Measurements from ENCODE around the gene MUC6. TPM values are rescaled to one million over a fixed set of nuclear protein-coding genes. Genes with fewer than 3 reads are reported as not detected.

MUC6 gene
- total and polyA plus RNA-seq, 9 of the 15 experiments (the other 6 are each of a cell fraction or from before 2014, with no cell fraction given), result not detected

DNA sequence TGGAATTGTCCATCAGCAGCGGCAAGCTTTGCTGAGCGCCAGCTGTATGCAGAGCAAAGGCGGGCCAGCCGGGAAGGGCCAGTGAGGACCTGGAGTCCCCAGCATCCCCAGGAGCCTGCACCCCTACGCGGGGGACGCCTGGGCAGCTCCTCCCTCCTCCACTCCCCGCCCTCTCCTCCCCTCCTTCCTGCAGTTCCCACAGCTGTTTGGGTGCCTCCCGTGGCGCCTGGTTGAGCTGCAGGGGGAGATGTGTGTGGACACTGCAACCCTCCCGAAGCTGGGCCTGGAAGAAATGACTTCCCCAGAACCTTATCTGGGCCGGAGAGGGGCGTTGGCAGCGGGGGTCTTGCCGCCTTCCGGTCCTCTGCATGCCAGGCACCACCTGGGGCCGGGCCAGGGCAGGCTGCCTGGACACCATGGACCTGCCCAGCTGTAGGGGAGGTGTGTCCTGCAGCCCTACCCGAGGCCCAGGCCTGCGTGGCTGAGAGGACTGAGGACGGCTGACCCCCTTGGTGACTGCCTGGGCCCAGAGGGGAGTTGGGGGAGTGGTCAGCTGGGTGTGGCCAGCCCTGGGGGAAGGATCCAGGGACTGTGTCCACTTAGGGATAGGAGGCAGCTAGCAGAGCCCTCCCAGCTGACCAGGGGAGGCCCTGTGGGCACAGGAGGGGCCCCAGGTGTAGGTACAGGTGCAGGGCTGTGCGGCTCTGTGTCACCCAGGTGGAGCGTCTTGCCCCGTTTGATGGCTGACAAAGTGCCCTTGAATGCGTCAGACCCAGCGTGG is 16.8 kb upstream of the MUC6 start:
- TF ChIP-seq, protein P1, sequence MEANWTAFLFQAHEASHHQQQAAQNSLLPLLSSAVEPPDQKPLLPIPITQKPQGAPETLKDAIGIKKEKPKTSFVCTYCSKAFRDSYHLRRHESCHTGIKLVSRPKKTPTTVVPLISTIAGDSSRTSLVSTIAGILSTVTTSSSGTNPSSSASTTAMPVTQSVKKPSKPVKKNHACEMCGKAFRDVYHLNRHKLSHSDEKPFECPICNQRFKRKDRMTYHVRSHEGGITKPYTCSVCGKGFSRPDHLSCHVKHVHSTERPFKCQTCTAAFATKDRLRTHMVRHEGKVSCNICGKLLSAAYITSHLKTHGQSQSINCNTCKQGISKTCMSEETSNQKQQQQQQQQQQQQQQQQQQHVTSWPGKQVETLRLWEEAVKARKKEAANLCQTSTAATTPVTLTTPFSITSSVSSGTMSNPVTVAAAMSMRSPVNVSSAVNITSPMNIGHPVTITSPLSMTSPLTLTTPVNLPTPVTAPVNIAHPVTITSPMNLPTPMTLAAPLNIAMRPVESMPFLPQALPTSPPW (CRISPR knock-in tag; IDR thresholded peaks at IDR 0.05), result peak; percentile 38; the same call in 1 of the 2 replicates
- TF ChIP-seq ZKSCAN8 (CRISPR knock-in tag; IDR thresholded peaks at IDR 0.05) (peak; percentile 68; the same call in 1 of the 2 replicates), TFAP4 (CRISPR knock-in tag; IDR thresholded peaks at IDR 0.05; ENCODE audit: borderline replicate concordance) (peak; percentile 84; the same call in 1 of the 2 replicates), KAT2B (IDR thresholded peaks at IDR 0.05; ENCODE audit: low read depth, low read length) (no peak)
- Histone ChIP-seq H4K20me1 (replicated peaks; ENCODE audit: control insufficient read depth, insufficient read depth, low read length) (peaks cover 17% of the 10 kb centered on the region; the same call in 1 of the 2 replicates), H3K27me3 (ENCODE audit: control insufficient read depth in 2 of 2, insufficient read depth in 2 of 2, low read length in 2 of 2) (peaks cover 40 to 96% of the 10 kb centered on the region in 2 experiments), H3K9me3 (replicated peaks; ENCODE audit: control insufficient read depth, insufficient read depth, low read depth, low read length) (no peaks in the 10 kb centered on the region), H3K9me1 (ENCODE audit: control insufficient read depth, insufficient read depth, low read length) (no peaks in the 10 kb centered on the region), H3K27ac (ENCODE audit: extremely low read depth, low read depth, low read length) (no peak overlapping the region), H3K36me3 (ENCODE audit: control insufficient read depth, insufficient read depth, low read length) (no peaks in the 10 kb centered on the region), H3K4me3 (no peak overlapping the region), H3K79me2 (ENCODE audit: control insufficient read depth, insufficient read depth, low read length) (no peaks in the 10 kb centered on the region), H3K4me1 (replicated peaks in 1 of 2; ENCODE audit: control insufficient read depth in 2 of 2, insufficient read depth in 2 of 2, low read length in 2 of 2) (peaks cover 0 to 52% of the 10 kb centered on the region in 2 experiments; a peak in 3 of 5 replicates), H3K4me2 (ENCODE audit: insufficient read depth, low read length) (no peak overlapping the region), H2AFZ (ENCODE audit: low read depth, low read length) (no peak overlapping the region), H3K9ac (ENCODE audit: insufficient read depth in 1 of 2, low read depth in 2 of 2, low read length in 2 of 2) (no peak overlapping the region)
- BruUV-seq (replicated peaks), result no TSS peak
- ATAC-seq (peak; percentile 57; the same call in 2 of the 3 replicates), FAIRE-seq (no peak), DNase-seq (ENCODE audit: extremely low read depth in 1 of 4, low spot score in 3 of 4) (peak in 3 of 4 experiments; percentile 34 to 54 (median 50))
- WGBS (ENCODE audit: insufficient coverage, low coverage, missing lambda C conversion rate), result 5% methylated on average over 20 of the region's 25 CpGs
- POLR2A ChIA-PET, result interaction anchor here (0.7 kb wide), 1 partner anchor 559 kb away, joined by 4 read pairs; no protein-coding TSS in a partner anchor
- CTCF ChIA-PET (ENCODE audit: low intra/inter-chr PET ratio), result interaction anchor here (0.6 kb wide), 1 partner anchor 49 kb away, joined by 3 read pairs; no protein-coding TSS in a partner anchor
- intact Hi-C loops (cut with micrococcal nuclease), result loop anchor here (5.0 kb wide), 1 partner anchor 206 kb away; no protein-coding TSS in a partner anchor
- in situ Hi-C loops (cut with MboI), result no loop called here

Measured in K562 (cell line).